Measurements from ENCODE around the gene NAA16.

Gene NAA16

DNA sequence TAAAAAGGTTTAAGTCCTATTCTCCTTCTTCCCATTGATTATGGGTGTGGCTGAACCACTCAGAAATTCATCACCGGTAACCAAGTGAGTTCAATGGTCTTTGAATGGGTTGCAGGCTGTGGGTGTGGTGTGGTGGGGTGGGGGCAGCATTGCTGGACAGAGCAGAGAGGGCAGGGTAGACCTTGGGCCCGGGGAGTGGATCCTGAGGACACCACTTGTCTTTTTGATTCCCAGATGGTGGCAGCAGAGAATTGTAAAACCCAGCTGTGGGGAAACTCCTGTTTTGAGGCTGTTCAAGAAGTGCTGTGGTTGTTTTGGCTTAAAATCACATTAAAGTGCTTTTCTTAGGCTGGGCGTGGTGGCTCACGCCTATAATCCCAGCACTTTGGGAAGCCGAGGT is 100.5 kb downstream of the NAA16 start:
- peak in 1 of 2 donors; percentile 27 for DNase-seq
- TF ChIP-seq, protein P1, sequence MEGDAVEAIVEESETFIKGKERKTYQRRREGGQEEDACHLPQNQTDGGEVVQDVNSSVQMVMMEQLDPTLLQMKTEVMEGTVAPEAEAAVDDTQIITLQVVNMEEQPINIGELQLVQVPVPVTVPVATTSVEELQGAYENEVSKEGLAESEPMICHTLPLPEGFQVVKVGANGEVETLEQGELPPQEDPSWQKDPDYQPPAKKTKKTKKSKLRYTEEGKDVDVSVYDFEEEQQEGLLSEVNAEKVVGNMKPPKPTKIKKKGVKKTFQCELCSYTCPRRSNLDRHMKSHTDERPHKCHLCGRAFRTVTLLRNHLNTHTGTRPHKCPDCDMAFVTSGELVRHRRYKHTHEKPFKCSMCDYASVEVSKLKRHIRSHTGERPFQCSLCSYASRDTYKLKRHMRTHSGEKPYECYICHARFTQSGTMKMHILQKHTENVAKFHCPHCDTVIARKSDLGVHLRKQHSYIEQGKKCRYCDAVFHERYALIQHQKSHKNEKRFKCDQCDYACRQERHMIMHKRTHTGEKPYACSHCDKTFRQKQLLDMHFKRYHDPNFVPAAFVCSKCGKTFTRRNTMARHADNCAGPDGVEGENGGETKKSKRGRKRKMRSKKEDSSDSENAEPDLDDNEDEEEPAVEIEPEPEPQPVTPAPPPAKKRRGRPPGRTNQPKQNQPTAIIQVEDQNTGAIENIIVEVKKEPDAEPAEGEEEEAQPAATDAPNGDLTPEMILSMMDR (IDR thresholded peaks at IDR 0.05), result peak; percentile 18 to 32
- no peaks in the 10 kb centered on the region for H3K4me1 ChIP-seq
- H3K27ac ChIP-seq, result no peak overlapping the region
- no peaks in the 10 kb centered on the region for H3K9me3 ChIP-seq
- H3K4me3 ChIP-seq, result no peak overlapping the region
- no peaks in the 10 kb centered on the region for H3K36me3 ChIP-seq
- H3K27me3 ChIP-seq, result no peaks in the 10 kb centered on the region
- intact Hi-C loops (cut with DNase I; ENCODE audit: low total_unique reads), result no loop called here

DNA sequence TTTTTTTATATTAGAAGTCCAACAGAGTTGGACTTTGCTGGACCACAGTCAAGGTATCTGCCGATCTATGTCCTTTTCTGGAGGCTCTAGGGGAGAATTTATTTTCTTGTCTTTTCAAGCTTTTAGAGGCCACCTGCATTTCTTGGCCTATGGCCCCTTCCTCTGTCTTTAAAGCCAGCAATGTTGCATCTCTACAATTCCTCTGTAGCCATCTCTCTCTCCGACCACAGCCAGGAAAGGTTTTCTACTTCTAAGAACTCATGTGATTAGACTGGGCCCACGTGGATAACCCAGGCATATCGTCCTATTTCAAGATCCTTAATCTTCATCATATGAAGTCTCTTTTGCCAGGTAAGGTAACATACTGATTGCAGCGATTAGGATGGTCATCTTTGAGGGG is 102.8 kb downstream of the NAA16 start:
- Histone ChIP-seq H3K27ac (no peak overlapping the region), H3K9me3 (no peaks in the 10 kb centered on the region), H3K36me3 (no peaks in the 10 kb centered on the region), H3K4me3 (no peak overlapping the region), H3K4me1 (no peaks in the 10 kb centered on the region), H3K27me3 (no peaks in the 10 kb centered on the region)
- TF ChIP-seq, protein P1 (IDR thresholded peaks at IDR 0.05), result no peak
- intact Hi-C loops (cut with DNase I; ENCODE audit: low total_unique reads), result no loop called here
- no peak for DNase-seq

DNA sequence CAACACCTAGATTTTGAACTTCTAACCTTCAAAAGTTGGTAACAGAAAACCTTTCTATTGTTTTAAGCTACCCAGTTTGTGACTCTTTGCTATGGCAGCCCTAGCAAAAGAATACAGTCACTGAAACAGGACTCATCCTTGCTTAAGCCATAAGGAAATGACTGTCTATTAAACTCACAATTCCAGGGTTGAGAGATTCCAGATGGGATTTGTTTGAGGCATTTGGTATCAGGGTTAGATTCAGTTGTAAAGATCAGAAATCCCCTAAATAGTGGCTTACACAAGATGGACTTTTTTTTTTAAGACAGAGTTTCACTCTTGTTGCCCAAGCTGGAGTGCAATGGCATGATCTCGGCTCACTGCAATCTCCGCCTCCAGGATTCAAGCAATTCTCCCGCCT is 105.2 kb downstream of the NAA16 start:
- H3K27me3 ChIP-seq, result no peaks in the 10 kb centered on the region
- DNase-seq, result no peak
- TF ChIP-seq, protein P1 (IDR thresholded peaks at IDR 0.05), result no peak
- H3K4me3 ChIP-seq, result no peak overlapping the region
- no peak overlapping the region for H3K27ac ChIP-seq
- no peaks in the 10 kb centered on the region for H3K36me3 ChIP-seq
- H3K4me1 ChIP-seq, result no peaks in the 10 kb centered on the region
- H3K9me3 ChIP-seq, result no peaks in the 10 kb centered on the region
- intact Hi-C loops (cut with DNase I; ENCODE audit: low total_unique reads), result no loop called here

DNA sequence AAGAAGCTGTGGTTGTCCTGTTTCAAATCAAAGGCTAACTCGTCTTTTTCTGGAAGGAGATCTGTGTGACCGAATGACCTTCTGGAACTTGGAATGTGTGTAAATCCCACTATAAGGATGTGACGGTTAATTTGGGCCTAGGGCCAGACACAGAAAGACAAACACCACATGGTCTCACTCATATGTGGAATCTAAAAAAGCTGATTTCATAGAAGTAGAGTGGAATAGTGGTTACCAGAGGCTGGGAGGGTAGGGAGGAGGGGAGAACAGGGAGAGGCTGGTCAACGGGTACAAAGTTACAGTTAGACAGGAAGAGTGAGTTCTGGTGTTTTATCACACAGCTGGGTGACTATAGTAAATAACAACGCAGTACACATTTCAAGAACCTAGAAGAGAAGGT is 107.0 kb downstream of the NAA16 start:
- Histone ChIP-seq H3K9me3 (no peaks in the 10 kb centered on the region), H3K27ac (no peak overlapping the region), H3K4me1 (no peaks in the 10 kb centered on the region), H3K36me3 (no peaks in the 10 kb centered on the region), H3K27me3 (no peaks in the 10 kb centered on the region), H3K4me3 (no peak overlapping the region)
- intact Hi-C loops (cut with DNase I; ENCODE audit: low total_unique reads), result no loop called here
- DNase-seq, result no peak
- TF ChIP-seq, protein P1 (IDR thresholded peaks at IDR 0.05), result no peak

DNA sequence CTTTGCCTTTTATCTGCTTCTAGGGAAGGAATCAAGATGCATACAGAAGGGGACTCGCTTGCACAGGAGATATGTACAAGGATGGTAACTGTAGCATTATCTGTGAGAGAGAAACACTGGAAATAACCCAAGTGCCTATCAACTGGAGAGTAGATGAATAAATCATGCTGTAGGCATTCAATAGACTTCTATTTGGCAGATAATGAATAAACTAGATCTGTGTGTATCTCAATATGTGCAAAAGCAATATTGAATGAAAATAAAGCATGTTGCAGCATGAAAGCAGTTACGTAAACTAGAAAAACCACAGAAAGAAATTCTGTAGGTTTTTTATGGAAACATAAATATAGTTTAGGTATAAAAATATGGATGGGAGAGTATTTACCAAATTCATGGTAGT is 107.7 kb downstream of the NAA16 start:
- TF ChIP-seq, protein P1 (IDR thresholded peaks at IDR 0.05), result no peak
- intact Hi-C loops (cut with DNase I; ENCODE audit: low total_unique reads), result no loop called here
- H3K4me1 ChIP-seq, result no peaks in the 10 kb centered on the region
- no peak overlapping the region for H3K4me3 ChIP-seq
- H3K27me3 ChIP-seq, result no peaks in the 10 kb centered on the region
- H3K27ac ChIP-seq, result no peak overlapping the region
- H3K36me3 ChIP-seq, result no peaks in the 10 kb centered on the region
- DNase-seq, result no peak
- no peaks in the 10 kb centered on the region for H3K9me3 ChIP-seq

DNA sequence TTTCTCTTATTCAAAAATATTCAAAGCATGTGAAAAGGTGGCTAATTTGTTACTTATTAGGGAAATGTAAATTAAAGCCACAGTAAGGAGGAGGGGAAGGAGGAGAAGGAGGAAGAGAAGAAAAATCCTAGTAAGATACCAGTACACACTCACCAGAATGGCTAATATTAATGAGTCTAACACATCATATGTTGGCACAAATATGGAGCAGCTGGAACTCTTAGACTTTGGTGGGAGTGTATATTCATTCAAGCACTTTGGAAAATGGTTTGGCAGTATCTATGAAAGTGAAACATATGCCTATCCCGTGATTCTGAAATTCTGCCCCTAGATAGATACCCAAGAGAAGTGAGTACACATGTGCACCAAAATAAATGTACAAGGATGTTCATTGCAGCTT is 108.1 kb downstream of the NAA16 start:
- Histone ChIP-seq H3K36me3 (no peaks in the 10 kb centered on the region), H3K4me1 (no peaks in the 10 kb centered on the region), H3K9me3 (no peaks in the 10 kb centered on the region), H3K4me3 (no peak overlapping the region), H3K27me3 (no peaks in the 10 kb centered on the region), H3K27ac (no peak overlapping the region)
- intact Hi-C loops (cut with DNase I; ENCODE audit: low total_unique reads), result no loop called here
- TF ChIP-seq, protein P1 (IDR thresholded peaks at IDR 0.05), result no peak
- DNase-seq, result no peak

Measured in tibial artery (tissue), 4 donors.